ENCODE measurements around the gene ABHD5.

The ABHD5 gene

GRCh38 chr3:43747641-43748040 is 56.9 kb downstream of the ABHD5 start:
- DNase-seq (ENCODE audit: low read depth), result peak; percentile 20
- TF ChIP-seq CTCF (conservative IDR thresholded peaks at IDR 0.05; ENCODE audit: low read length), result no peak
- H3K4me3 ChIP-seq (ENCODE audit: low read length), result no peak overlapping the region

DNA sequence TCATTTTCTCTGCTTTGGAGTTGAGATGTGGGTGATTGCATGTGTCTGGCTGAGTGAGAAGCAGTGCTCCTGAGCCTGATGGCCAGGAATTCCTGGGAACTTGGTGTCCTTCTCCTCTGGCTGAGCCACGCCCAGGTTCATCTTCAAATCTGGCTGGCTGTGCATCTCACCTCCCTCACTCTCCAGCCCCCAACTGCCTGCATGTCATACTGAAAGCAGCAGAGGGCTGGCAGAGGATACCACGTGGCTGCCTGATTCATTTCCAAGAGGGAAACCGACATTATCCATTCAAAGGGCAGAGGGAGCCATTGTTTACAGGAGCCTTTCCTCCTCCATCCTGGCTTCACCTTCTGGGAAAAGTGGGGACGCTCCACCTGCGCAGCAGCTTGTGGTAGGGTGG is 57.4 kb downstream of the ABHD5 start:
- peak; percentile 42 for DNase-seq (ENCODE audit: low read depth)
- TF ChIP-seq CTCF (conservative IDR thresholded peaks at IDR 0.05; ENCODE audit: low read length), result 0 out of 2 replicates have a peak, but pooled peaks have one; percentile 6
- H3K4me3 ChIP-seq (ENCODE audit: low read length), result no peak overlapping the region

DNA sequence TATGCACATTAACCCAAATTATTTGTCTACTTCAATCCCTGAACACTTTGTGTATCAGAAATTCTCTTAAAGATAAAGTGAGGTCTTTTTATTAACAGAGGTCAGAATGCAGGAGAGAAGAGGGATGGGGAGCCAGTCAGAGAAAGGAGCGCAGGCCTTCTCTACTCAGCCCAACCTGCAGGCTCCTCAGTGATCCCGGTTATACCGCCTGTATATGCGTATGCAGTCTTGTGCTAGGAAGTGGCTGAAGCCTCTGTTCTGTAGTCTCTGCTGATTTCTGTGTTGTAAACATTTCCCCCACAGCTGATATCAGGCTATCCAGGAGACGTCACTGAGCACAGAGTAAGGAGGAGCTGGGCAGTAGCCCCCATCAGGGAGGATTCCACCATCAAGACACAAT is 57.9 kb downstream of the ABHD5 start:
- no peak overlapping the region for H3K4me3 ChIP-seq (ENCODE audit: low read length)
- no peak for DNase-seq (ENCODE audit: low read depth)
- no peak for TF ChIP-seq CTCF (conservative IDR thresholded peaks at IDR 0.05; ENCODE audit: low read length)

DNA sequence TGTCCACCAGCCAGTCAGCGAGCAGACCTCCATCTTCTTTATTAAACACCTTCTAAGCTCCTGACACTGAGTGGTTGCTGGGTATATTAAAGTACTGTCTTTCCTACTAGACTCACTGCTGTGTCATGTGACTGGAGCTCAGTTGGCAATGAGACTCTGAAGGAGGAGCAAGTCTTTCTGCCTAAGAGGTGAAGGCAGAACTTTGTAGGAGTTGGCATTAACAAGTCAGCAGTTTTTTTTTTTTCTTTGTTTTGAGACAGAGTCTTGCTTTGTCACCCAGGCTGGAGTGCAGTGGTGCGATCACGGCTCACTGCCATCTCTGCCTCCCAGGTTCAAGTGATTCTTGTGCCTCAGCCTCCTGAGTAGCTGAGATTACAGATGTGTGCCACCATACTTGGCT is 62.2 kb downstream of the ABHD5 start:
- no peak for TF ChIP-seq CTCF (conservative IDR thresholded peaks at IDR 0.05; ENCODE audit: low read length)
- no peak overlapping the region for H3K4me3 ChIP-seq (ENCODE audit: low read length)
- DNase-seq (ENCODE audit: low read depth), result no peak

DNA sequence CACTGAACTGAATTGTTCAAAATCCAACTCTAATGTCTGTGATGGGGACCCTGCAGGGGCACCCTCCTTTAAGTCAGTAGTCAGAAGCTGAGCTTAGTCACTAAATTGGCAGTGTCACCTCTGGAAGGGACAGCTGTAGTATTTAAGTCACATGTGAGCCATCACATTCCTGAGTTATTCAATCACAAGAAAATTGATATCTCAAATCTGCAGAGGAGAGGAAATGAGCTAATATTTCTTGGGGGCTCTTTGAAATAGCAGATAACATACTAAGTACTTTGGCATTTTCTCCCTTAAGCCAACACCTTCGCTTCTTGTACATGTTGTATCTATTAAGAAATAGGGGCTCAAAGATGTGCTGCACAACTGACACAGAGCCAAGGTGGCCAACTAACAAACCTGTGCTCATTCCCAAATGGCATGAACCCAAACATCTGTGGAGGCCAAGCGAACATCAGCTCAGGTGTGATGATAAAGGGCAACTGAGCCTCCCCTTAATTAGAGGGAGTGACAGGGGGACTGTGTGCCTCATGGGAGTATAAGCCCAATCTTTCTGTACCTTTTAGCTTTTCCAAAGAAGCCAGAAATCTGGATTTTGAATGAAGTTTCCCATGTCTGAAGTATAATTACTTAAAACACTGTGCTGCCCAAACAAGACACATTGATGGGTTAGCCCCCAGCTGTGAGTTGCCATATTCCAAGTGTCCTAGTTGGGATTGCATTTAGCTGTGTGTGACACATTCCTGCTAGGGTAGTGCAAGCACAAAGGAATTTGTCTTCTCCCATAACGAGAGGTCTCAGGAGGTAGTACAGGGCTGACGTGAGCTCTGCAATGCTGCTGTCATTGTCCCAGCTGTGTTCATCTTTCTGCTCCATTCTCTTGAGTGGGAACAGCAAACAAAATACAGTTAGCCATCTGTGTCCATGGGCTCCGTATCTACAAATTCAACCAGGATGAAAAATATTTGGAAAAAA is 63.3 kb downstream of the ABHD5 start:
- peak; percentile 55 for DNase-seq (ENCODE audit: low read depth)
- no peak for TF ChIP-seq CTCF (conservative IDR thresholded peaks at IDR 0.05; ENCODE audit: low read length)
- H3K4me3 ChIP-seq (ENCODE audit: low read length), result no peak overlapping the region

DNA sequence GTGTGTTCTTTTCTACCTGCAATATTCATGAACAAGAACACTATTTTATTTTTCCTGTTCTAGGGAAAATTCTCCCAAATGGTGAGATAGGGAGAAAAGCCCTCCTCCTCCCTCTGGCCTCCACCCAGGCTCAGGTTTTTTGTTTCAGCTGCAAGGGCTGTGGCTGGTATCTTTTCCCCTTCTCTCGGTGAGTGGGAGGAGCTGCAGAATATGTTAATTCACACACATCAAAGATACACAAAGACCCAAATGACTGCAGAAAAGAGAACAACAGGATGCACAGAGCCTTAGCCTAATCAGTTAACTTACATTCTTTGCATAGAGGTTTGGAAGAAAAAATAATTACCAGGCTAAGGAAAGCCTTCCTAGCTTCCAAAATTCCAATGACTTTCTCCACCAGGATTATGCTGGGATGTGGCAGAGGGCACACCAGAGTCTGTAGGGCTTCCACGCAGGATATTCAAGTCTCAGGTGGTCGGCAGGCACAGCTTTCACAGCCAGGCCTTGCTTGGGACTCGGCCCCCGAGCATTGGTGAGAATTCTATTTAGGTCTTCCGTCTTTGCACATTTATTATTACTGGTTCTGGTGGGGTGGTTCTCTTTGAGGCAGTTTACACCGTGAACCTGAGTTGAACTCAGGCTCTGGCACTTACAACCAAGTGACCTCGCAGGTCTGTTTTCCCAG is 64.9 kb downstream of the ABHD5 start:
- no peak for TF ChIP-seq CTCF (conservative IDR thresholded peaks at IDR 0.05; ENCODE audit: low read length)
- no peak for DNase-seq (ENCODE audit: low read depth)

More for the DNA sequence above, 64.9 kb downstream of the ABHD5 start:
- H3K4me3 ChIP-seq (ENCODE audit: low read length), result no peak overlapping the region

All from AG10803 (cell line).